HG02759 (cell line): Measurements from ENCODE around the gene PNISR.

ENCODE experiments used
- ATAC-seq: cut with Tn5 transposase; IDR thresholded peaks from one replicate; pipeline ENCODE4 v1.9.1; 2021; ENCODE audit warnings: mild to moderate bottlenecking, moderate library complexity; ENCODE audit not compliant: unreplicated experiment

PNISR gene

DNA sequence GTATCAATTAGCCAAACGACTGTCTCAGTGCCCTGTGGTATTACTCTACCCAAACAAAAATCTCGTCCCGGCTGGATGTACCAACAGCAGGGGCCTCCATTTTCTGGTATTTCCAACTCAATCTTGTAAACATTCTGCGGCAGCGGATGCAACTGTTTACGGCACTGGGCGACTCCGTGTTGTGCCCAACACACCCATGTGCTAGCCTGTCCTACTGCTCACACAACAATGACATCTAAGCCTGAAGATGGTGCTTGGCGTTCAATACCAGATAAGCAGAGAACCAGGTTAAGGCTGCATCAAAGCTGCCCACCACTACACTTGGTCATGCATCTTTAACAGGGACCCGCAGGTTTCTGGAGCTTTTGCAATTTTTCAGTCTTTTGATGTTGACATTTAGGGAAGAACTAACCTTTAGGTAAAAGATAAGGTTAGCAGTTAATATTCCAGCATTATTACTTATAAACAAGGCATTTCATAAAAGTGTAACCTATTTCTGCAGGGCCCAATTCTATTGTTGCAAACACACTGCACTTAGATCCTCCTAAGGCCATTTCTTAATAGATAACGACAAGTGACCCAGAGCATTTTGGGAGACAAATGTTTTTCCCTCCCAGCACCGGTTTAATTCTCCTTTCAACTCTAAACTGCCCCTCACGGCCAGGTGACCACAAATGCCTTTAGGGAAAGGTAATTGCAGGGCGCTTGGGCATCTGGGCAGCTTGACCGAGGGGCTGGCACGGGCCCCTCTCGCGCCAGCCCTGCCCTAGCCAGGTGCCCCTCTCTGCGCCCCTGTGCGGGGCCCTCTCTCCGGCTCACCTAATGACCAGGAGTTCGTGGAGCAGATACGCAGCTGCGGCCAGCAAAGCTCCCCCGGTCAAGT, 76.6 kb downstream of the PNISR start:
- ATAC-seq: no peak
